Heart left ventricle (tissue), 16 donors: ENCODE data around the gene TSPYL1. TPM values are rescaled to one million over a fixed set of nuclear protein-coding genes. Genes with fewer than 3 reads are reported as not detected.

ENCODE experiments used
- ATAC-seq, 4 donors: fragments of 200-7000 bp; cut with Tn5 transposase; one replicate each; pipeline ENCODE4 v1.9.1; 2020 to 2022; ENCODE audit warnings: moderate library complexity in 4 of 4, mild to moderate bottlenecking in 3 of 4, moderate number of reproducible peaks in 1 of 4
- DNase-seq, 5 donors: peaks; one replicate each; pipeline ENCODE4 v3.0.0-alpha.2; 2020
- H3K27ac ChIP-seq, 12 donors: fragments of 200-600 bp; sonication (generic) in 4 of 12; one replicate each; pipeline versions ENCODE4 v1.5.0 to v1.8.0; 2016 to 2022; ENCODE audit warnings: mild to moderate bottlenecking in 2 of 12
- H3K27me3 ChIP-seq, 9 donors: fragments of 200-600 bp; sonication (generic) in 2 of 9; one replicate each; pipeline versions ENCODE4 v1.5.1 to v1.8.0; 2016 to 2022; ENCODE audit warnings: mild to moderate bottlenecking in 3 of 9
- H3K36me3 ChIP-seq, 9 donors: fragments of 200-600 bp; sonication (generic) in 2 of 9; one replicate each; pipeline versions ENCODE4 v1.5.0 to v1.8.0; 2018 to 2022; ENCODE audit warnings: mild to moderate bottlenecking in 2 of 9
- H3K4me1 ChIP-seq, 12 donors: fragments of 200-600 bp; sonication (generic) in 4 of 12; one replicate each; pipeline versions ENCODE4 v1.5.0 to v1.8.0; 2016 to 2022; ENCODE audit warnings: mild to moderate bottlenecking in 3 of 12
- H3K4me3 ChIP-seq, 12 donors: fragments of 200-600 bp; sonication (generic) in 4 of 12; one replicate each; pipeline versions ENCODE4 v1.5.0 to v1.8.0; 2017 to 2022; ENCODE audit warnings: mild to moderate bottlenecking in 9 of 12, moderate library complexity in 4 of 12
- H3K9me3 ChIP-seq, 12 donors: fragments of 200-600 bp; sonication (generic) in 4 of 12; one replicate each; pipeline versions ENCODE4 v1.5.0 to v1.8.0; 2016 to 2022; ENCODE audit warnings: mild to moderate bottlenecking in 1 of 12
- CTCF ChIP-seq, 12 donors: fragments of 200-600 bp; sonication (generic) in 4 of 12; IDR thresholded peaks; one replicate each; pipeline versions ENCODE4 v1.5.0 to v1.8.0; 2018 to 2022; ENCODE audit warnings: antibody characterized with exemption in 12 of 12, mild to moderate bottlenecking in 5 of 12
- POLR2A ChIP-seq, 2 donors: fragments of 450-650 bp; IDR thresholded peaks; one replicate each; pipeline ENCODE4 v1.6.1; 2017; ENCODE audit warnings: antibody characterized with exemption in 2 of 2, mild to moderate bottlenecking in 2 of 2, moderate library complexity in 2 of 2
- WGBS, 4 donors: extraction: QIAGEN DNeasy Blood & Tissue Kit in 2 of 4; methylation state at CpG; one replicate each; pipeline versions ENCODE4 v1.1.5 to v1.1.7; 2013 to 2018; 5-methylcytosine and 5-hydroxymethylcytosine counted together
- intact Hi-C, 10 donors: fragments of 100-400 bp; cut with DNase I; formaldehyde crosslinking; loops; one replicate each; pipeline versions ENCODE4 v1.11.1 to v1.14.2; 2022
- polyA plus RNA-seq, 2 donors: library from polyadenylated mRNA; stranded (reverse); fragments of 200-250 nt; gene quantifications; one replicate each; pipeline ENCODE4 v1.2.3, GENCODE V29; 2013
- total RNA-seq, 9 donors: library from RNA; depleted of rRNA in 2 of 9; stranded (reverse); fragments of >200 nt in 2 of 9; fragmentation: NEBNext Ultra II Directional in 3 of 9; extraction: Animal tissue kit (Norgen Biotek cat#: 25700) in 3 of 9; gene quantifications; one replicate each; pipeline versions ENCODE4 v1.1.0 to v1.2.4, GENCODE V29; 2016 to 2023
- donor health status: ischemic (EF 13 %, LVEDD 7.1; RV severe dilation, severe dysfunction).
- donor health status: healthy with polysubstance abuse.
- donor health status: DM: no; HTN: yes; CAD: no.
- donor health status: DM: no; HTN: no; CAD: no.
- donor health status: ischemic (EF 25% LVEDD 6.9; RV normal size, moderate dysfunction).
- donor health status: ischemic (EF 25% LVEDD 5.7; RV mildly dilated, moderate dysfunction).
- donor health status: healthy.
- donor health status: DM: yes; HTN: yes; CAD: no.
- donor health status: ischemic (EF 35%, LVEDD 5.7; RV mildly dilated, moderate dysfunction).
- donor health status: nonischemic (EF 11% LVEDD 7.7; RV severe dilation, severe dysfunction).
- donor health status: DM: yes; HTN: yes; CAD: no.
- donor health status: PGD.
- donor health status: ischemic (EF 29% LVEDD 5.4; RV normal size, mild dysfunction).
- donor health status: nonischemic (EF 23%, LVEDD 6.1; RV moderate dilation, normal function).

Gene TSPYL1
- total and polyA plus RNA-seq, 11 donors, result 24.8 to 150 (median 98.4) TPM

- intact Hi-C loops, result loop anchor here in 3 of 10 donors (5.0 to 10.0 kb wide), 3 partner anchors 235 to 295 kb away; partner anchors contain the start of genes CALHM5 (in 1 of the 3) and RWDD1 (in 1 of the 3)
- WGBS, 4 donors, result 15 to 27% (median 25%) methylated on average over 3 of the region's 3 CpGs
- Histone ChIP-seq H3K27me3 (no peaks in the 10 kb centered on the region), H3K4me1 (peaks cover 8 to 62% (median 51%) of the 10 kb centered on the region in 12 donors), H3K4me3 (peak overlapping the region in 11 of 12 donors; percentile 73 to 97 (median 90)), H3K36me3 (peaks cover 0 to 50% (median 36%) of the 10 kb centered on the region in 9 donors), H3K27ac (peak overlapping the region in 7 of 12 donors; percentile 25 to 99 (median 97)), H3K9me3 (no peaks in the 10 kb centered on the region)
- no peak for DNase-seq
- no peak for ATAC-seq
- TF ChIP-seq CTCF (IDR thresholded peaks at IDR 0.05) (no peak), POLR2A (IDR thresholded peaks at IDR 0.05) (no peak)
These were observed 2.6 kb downstream of the TSPYL1 start for GRCh38 chr6:116277124-116277523.

- Histone ChIP-seq H3K4me3 (no peak overlapping the region), H3K36me3 (peaks cover 0 to 57% (median 29%) of the 10 kb centered on the region in 9 donors), H3K27ac (peak overlapping the region in 1 of 12 donors; percentile 22), H3K4me1 (peaks cover 0 to 35% (median 19%) of the 10 kb centered on the region in 12 donors), H3K27me3 (no peaks in the 10 kb centered on the region), H3K9me3 (no peaks in the 10 kb centered on the region)
- DNase-seq, result no peak
- intact Hi-C loops, result loop anchor here in 3 of 10 donors (5.0 to 10.0 kb wide), 2 partner anchors 54 to 294 kb away; no protein-coding TSS in a partner anchor
- no peak for TF ChIP-seq POLR2A (IDR thresholded peaks at IDR 0.05)
- no peak for TF ChIP-seq CTCF (IDR thresholded peaks at IDR 0.05)
- no peak for ATAC-seq
- WGBS, 4 donors, result 48 to 76% (median 62%) methylated on average over 2 of the region's 2 CpGs
These were observed 8.5 kb downstream of the TSPYL1 start for GRCh38 chr6:116271149-116271708.

DNA sequence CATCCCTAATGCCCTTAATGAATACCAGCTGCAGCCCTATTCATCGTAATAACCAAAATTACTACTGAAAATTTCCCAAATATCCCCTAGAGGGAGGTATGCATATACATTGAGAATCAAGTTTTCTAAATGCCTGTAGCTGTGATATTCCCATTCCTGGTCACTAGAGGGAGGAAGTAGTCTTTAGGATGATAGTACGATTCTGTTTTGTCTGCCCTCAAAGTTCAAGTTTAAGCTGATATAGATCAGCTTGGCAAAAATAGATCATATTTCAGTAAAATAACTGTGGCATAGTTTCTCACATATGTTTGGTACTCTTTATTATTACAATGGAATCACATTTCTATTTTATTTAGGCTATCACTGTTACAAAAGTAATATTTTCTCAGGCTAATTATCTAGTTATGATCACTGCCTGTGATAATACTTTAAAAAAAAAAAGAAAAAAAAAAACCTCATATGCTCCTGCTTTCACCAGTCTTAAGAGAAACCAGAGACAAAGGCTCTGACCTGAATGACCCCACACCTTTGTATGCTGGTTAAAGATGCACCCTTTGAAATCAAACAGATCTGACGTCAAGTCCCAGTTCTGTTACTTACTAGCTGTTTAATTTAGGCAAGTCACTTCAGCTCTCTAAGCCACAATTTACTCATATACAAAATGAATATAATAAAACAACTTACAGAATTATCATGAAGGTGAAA lies 11.0 kb downstream of the TSPYL1 start:
- DNase-seq (no peak), ATAC-seq (peak in 3 of 4 donors; percentile 56 to 65 (median 64))
- 24 to 28% (median 25%) methylated on average over 3 of the region's 3 CpGs for WGBS, 4 donors
- Histone ChIP-seq H3K4me3 (no peak overlapping the region), H3K27ac (no peak overlapping the region), H3K9me3 (peaks cover 0 to 4% (median 0%) of the 10 kb centered on the region in 12 donors), H3K36me3 (peaks cover 0 to 42% (median 11%) of the 10 kb centered on the region in 9 donors), H3K4me1 (peaks cover 0 to 19% (median 3%) of the 10 kb centered on the region in 12 donors), H3K27me3 (no peaks in the 10 kb centered on the region)
- TF ChIP-seq POLR2A (IDR thresholded peaks at IDR 0.05) (no peak), CTCF (IDR thresholded peaks at IDR 0.05) (peak; percentile 52 to 83 (median 72))
- intact Hi-C loops, result loop anchor here in 3 of 10 donors (5.0 to 10.0 kb wide), 2 partner anchors 51 to 296 kb away; no protein-coding TSS in a partner anchor
